ENCODE data around the gene DYSF. TPM values are rescaled to one million over a fixed set of nuclear protein-coding genes. Genes with fewer than 3 reads are reported as not detected.

Gene DYSF
- total RNA-seq, 4 donors from 2014 or later, result 10.3 to 14.9 (median 14.4) TPM

DNA sequence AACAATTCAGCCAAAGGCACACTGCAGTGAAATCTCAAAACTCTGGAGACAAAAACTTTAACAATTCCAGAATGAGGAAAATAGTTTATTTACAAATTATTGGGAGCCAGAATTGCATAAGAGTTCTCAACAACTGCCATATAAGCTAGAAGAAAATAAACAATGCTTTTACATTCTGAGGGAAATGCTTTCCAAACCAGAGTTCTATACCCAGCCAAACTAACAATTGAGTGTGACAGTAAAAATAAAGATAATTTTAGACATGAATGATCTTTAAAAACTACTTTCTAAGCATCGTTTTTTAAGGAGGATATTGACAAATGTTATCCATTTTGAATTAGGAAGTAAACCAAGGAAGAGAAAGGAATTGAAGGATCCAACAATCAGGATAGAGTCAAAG is 271.4 kb downstream of the DYSF start:
- intact Hi-C loops (cut with DNase I), result no loop called here
- Histone ChIP-seq H3K4me1 (peaks cover 0 to 13% of the 10 kb centered on the region in 2 donors), H3K27ac (no peak overlapping the region), H3K27me3 (no peaks in the 10 kb centered on the region), H3K4me3 (replicated peaks in 1 of 3) (no peak overlapping the region), H3K36me3 (no peaks in the 10 kb centered on the region), H3K9me3 (no peaks in the 10 kb centered on the region)
- no peak for DNase-seq
- TF ChIP-seq, protein P1, sequence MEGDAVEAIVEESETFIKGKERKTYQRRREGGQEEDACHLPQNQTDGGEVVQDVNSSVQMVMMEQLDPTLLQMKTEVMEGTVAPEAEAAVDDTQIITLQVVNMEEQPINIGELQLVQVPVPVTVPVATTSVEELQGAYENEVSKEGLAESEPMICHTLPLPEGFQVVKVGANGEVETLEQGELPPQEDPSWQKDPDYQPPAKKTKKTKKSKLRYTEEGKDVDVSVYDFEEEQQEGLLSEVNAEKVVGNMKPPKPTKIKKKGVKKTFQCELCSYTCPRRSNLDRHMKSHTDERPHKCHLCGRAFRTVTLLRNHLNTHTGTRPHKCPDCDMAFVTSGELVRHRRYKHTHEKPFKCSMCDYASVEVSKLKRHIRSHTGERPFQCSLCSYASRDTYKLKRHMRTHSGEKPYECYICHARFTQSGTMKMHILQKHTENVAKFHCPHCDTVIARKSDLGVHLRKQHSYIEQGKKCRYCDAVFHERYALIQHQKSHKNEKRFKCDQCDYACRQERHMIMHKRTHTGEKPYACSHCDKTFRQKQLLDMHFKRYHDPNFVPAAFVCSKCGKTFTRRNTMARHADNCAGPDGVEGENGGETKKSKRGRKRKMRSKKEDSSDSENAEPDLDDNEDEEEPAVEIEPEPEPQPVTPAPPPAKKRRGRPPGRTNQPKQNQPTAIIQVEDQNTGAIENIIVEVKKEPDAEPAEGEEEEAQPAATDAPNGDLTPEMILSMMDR (IDR thresholded peaks at IDR 0.05), result no peak
- no peak for TF ChIP-seq POLR2A (IDR thresholded peaks at IDR 0.05)
- WGBS, 2 donors, result 69 to 70% methylated on average over 1 of the region's 1 CpG

DNA sequence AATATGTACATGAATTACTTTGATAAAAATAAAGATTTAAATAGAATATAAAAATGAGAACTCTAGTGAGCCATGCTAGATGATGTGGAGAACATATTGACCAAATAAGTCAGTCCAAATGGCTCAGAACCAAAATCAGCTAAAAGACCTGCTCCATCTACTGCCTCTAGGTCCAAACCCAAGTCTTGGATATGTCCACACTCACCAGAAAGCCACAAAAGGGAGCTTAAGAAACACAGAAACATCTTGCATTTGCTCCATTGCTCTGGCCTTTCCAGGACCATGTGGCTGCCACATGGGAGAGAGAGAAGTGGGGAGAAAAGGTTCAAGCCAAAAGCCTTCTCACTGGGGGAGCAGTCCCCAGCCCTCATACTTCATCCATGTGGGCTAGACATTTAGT is 272.5 kb downstream of the DYSF start:
- Histone ChIP-seq H3K36me3 (no peaks in the 10 kb centered on the region), H3K27ac (no peak overlapping the region), H3K4me3 (replicated peaks in 1 of 3) (no peak overlapping the region), H3K9me3 (no peaks in the 10 kb centered on the region), H3K27me3 (no peaks in the 10 kb centered on the region), H3K4me1 (peaks cover 0 to 2% of the 10 kb centered on the region in 2 donors)
- TF ChIP-seq, protein P1 (IDR thresholded peaks at IDR 0.05), result no peak
- no peak for TF ChIP-seq POLR2A (IDR thresholded peaks at IDR 0.05)
- DNase-seq, result no peak
- intact Hi-C loops (cut with DNase I), result no loop called here

- Histone ChIP-seq H3K36me3 (no peaks in the 10 kb centered on the region), H3K9me3 (no peaks in the 10 kb centered on the region), H3K4me3 (replicated peaks in 1 of 3) (no peak overlapping the region), H3K27me3 (no peaks in the 10 kb centered on the region), H3K27ac (no peak overlapping the region), H3K4me1 (no peaks in the 10 kb centered on the region)
- no peak for DNase-seq
- WGBS, 2 donors, result 84 to 88% methylated on average over 2 of the region's 2 CpGs
- TF ChIP-seq, protein P1 (IDR thresholded peaks at IDR 0.05), result no peak
- TF ChIP-seq POLR2A (IDR thresholded peaks at IDR 0.05), result no peak
- intact Hi-C loops (cut with DNase I), result no loop called here
Measured at GRCh38 chr2:71727562-71727961, 274.2 kb downstream of the DYSF start.

- Histone ChIP-seq H3K27ac (no peak overlapping the region), H3K36me3 (no peaks in the 10 kb centered on the region), H3K9me3 (no peaks in the 10 kb centered on the region), H3K27me3 (no peaks in the 10 kb centered on the region), H3K4me3 (replicated peaks in 1 of 3) (no peak overlapping the region), H3K4me1 (no peaks in the 10 kb centered on the region)
- TF ChIP-seq POLR2A (IDR thresholded peaks at IDR 0.05), result no peak
- TF ChIP-seq, protein P1 (IDR thresholded peaks at IDR 0.05), result no peak
- no peak for DNase-seq
- 87 to 88% methylated on average over 1 of the region's 1 CpG for WGBS, 2 donors
- intact Hi-C loops (cut with DNase I), result no loop called here
Measured at GRCh38 chr2:71728036-71728435, 274.7 kb downstream of the DYSF start.

DNA sequence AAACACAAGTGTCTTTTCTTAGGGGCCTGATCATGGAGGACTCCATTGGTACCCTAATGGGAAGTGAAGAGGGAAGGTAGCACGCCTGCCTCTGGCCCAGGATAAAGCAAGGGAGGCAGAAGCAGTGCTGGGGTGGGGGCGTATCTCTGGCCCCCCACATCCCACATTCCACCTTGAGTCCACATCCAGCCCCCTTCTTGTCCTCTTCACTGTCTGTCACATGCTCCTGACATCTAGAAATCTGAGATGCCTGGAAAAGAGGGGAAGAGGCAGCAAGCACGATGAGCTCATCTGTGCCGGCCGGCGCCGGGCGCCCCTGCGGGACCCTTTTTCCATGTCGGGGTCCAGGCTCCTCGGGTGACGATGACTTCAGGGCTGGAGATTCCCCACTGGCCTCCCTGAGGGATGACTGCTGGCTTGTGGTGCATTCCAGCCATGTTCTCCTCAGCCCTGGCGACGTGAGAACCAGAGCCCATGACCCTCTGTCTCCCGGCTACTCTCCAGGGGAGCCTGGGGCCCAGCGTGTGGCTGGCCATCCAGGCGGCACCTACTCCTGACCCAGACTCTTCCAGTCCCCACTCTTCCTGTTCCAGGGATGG is 277.5 kb downstream of the DYSF start:
- DNase-seq, result no peak
- H3K36me3 ChIP-seq, result no peaks in the 10 kb centered on the region
- H3K9me3 ChIP-seq, result no peaks in the 10 kb centered on the region
- intact Hi-C loops (cut with DNase I), result no loop called here
- TF ChIP-seq, protein P1 (IDR thresholded peaks at IDR 0.05), result no peak
- TF ChIP-seq POLR2A (IDR thresholded peaks at IDR 0.05), result no peak
- WGBS, 2 donors, result 78 to 90% methylated on average over 9 to 17 of the region's 17 CpGs
- H3K4me1 ChIP-seq, result peaks cover under 1 to 1% of the 10 kb centered on the region in 2 donors
- H3K4me3 ChIP-seq (replicated peaks in 1 of 3), result no peak overlapping the region
- H3K27me3 ChIP-seq, result no peaks in the 10 kb centered on the region
- no peak overlapping the region for H3K27ac ChIP-seq
